Activated T-helper 1 cell treated with anti-CD3 and anti-CD28 coated beads, Interleukin-12 subunit alpha, Interleukin-12 subunit beta, Interleukin-2, Interleukin-4 antibody, amounts not matched to agents 30 ng/mL and 10 ng/mL and 1 ng/mL, durations not matched to agents 14 hours and 24 hours and 36 hours (primary cell): ENCODE results near the gene SLC8A3. TPM values are rescaled to one million over a fixed set of nuclear protein-coding genes. Genes with fewer than 3 reads are reported as not detected.

ENCODE experiments used
- DNase-seq: peaks from one replicate; pipeline ENCODE4 v3.0.0; 2021; ENCODE audit warnings: low spot score
- H3K27ac Mint-ChIP-seq: one replicate; pipeline ENCODE4 v1.8.0; 2021; ENCODE audit warnings: mild to moderate bottlenecking, mixed read lengths
- H3K27me3 Mint-ChIP-seq: one replicate; pipeline ENCODE4 v1.8.0; 2022; ENCODE audit warnings: mild to moderate bottlenecking, moderate library complexity, mixed read lengths; ENCODE audit not compliant: insufficient read depth
- H3K36me3 Mint-ChIP-seq: one replicate; pipeline ENCODE4 v1.8.0; 2021; ENCODE audit warnings: low read depth, mixed read lengths
- H3K4me1 Mint-ChIP-seq: one replicate; pipeline ENCODE4 v1.8.0; 2021; ENCODE audit warnings: low read depth, mixed read lengths
- H3K4me3 Mint-ChIP-seq: one replicate; pipeline ENCODE4 v1.8.0; 2021; ENCODE audit warnings: mild to moderate bottlenecking, moderate library complexity, mixed read lengths
- H3K9me3 Mint-ChIP-seq: one replicate; pipeline ENCODE4 v1.8.0; 2021; ENCODE audit warnings: mixed read lengths
- intact Hi-C: fragments of 100-400 bp; cut with micrococcal nuclease; formaldehyde crosslinking; loops from one replicate; pipeline ENCODE4 v1.15.1; 2024
- total RNA-seq: library from RNA; stranded (reverse); gene quantifications from 2 replicates; pipeline ENCODE4 v1.2.3, GENCODE V29; 2022

The SLC8A3 gene
- total RNA-seq, 1 donor from 2014 or later, result 0.21 TPM

DNA sequence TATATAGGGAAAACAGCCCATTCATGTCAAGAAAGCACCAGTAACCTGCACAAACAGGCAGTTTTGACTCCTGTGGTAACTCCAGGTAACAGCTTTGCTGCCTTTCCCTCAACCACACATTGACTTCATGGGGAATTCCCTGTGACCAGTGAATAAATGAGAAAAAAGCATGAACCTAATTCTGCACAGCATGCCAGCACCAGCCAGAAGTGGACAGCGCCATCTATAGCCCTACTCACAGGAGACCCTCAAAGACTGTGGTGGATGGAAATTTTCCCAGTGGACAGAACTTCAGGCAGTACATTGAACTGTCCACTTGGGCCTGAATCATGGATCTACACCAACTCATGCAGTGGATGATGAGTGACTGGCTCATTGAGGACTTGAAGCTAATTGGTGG, 152.1 kb downstream of the SLC8A3 start:
- Mint-ChIP-seq H3K27ac (no peak overlapping the region), H3K27me3 (peaks cover 10% of the 10 kb centered on the region), H3K36me3 (no peaks in the 10 kb centered on the region), H3K9me3 (no peaks in the 10 kb centered on the region), H3K4me3 (no peak overlapping the region), H3K4me1 (no peaks in the 10 kb centered on the region)
- intact Hi-C loops, result no loop called here
- DNase-seq, result no peak

GRCh38 chr14:70034257-70034656, 154.5 kb downstream of the SLC8A3 start:
- H3K4me1 Mint-ChIP-seq, result no peaks in the 10 kb centered on the region
- intact Hi-C loops, result no loop called here
- no peak for DNase-seq
- H3K9me3 Mint-ChIP-seq, result no peaks in the 10 kb centered on the region
- peaks cover 4% of the 10 kb centered on the region for H3K27me3 Mint-ChIP-seq
- H3K4me3 Mint-ChIP-seq, result no peak overlapping the region
- no peak overlapping the region for H3K27ac Mint-ChIP-seq
- H3K36me3 Mint-ChIP-seq, result no peaks in the 10 kb centered on the region

DNA sequence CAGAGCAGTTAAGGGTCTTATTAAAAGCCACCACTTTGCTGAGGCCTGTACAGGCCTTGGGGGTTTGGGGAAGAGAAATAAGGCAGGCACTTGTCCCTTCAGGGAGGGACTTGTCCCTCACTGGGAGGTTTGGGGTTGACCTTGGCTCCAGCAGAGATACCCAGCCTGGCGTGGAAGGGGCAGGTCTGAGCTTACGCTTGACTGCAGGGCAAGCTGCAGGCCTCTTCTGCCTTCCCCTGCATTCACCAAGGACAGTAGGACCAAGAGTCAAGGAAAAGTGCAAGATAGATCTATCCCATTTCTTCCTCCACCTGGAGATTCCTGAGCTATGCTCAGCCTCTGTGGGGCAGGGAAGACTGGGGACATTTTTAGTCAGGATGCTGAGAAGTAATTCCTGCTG, 155.2 kb downstream of the SLC8A3 start:
- DNase-seq, result no peak
- H3K9me3 Mint-ChIP-seq, result no peaks in the 10 kb centered on the region
- no peaks in the 10 kb centered on the region for H3K36me3 Mint-ChIP-seq
- intact Hi-C loops, result no loop called here
- H3K27me3 Mint-ChIP-seq, result peaks cover 4% of the 10 kb centered on the region
- H3K4me1 Mint-ChIP-seq, result no peaks in the 10 kb centered on the region
- no peak overlapping the region for H3K4me3 Mint-ChIP-seq
- H3K27ac Mint-ChIP-seq, result no peak overlapping the region

- Mint-ChIP-seq H3K36me3 (no peaks in the 10 kb centered on the region), H3K9me3 (no peaks in the 10 kb centered on the region), H3K27ac (no peak overlapping the region), H3K4me3 (no peak overlapping the region), H3K4me1 (no peaks in the 10 kb centered on the region), H3K27me3 (peaks cover 4% of the 10 kb centered on the region)
- intact Hi-C loops, result no loop called here
- no peak for DNase-seq
Measured at GRCh38 chr14:70033116-70033515, 155.6 kb downstream of the SLC8A3 start.

- no peak for DNase-seq
- Mint-ChIP-seq H3K9me3 (no peaks in the 10 kb centered on the region), H3K27ac (no peak overlapping the region), H3K36me3 (no peaks in the 10 kb centered on the region), H3K4me3 (no peak overlapping the region), H3K27me3 (peaks cover 4% of the 10 kb centered on the region), H3K4me1 (no peaks in the 10 kb centered on the region)
- intact Hi-C loops, result no loop called here
Measured at GRCh38 chr14:70032447-70032846, 156.3 kb downstream of the SLC8A3 start.

DNA sequence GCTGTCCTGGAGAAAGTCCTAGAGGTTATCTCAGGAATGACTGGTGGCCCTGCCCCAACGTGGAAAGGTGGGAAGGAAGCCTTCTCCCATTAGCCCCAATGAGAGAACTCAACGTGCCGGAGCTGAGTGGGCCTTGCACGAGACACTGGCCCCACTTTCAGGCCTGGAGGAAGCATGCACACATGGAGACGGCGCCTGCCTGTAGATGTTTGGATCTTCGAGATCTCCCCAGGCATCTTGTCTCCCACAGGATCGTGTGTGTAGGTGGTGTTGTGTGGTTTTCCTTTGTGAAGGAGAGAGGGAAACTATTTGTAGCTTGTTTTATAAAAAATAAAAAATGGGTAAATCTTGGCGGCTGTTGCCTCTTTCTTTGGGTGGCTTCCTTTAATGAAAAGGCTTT, 156.7 kb downstream of the SLC8A3 start:
- Mint-ChIP-seq H3K27ac (no peak overlapping the region), H3K36me3 (no peaks in the 10 kb centered on the region), H3K27me3 (peaks cover 4% of the 10 kb centered on the region), H3K9me3 (no peaks in the 10 kb centered on the region), H3K4me1 (no peaks in the 10 kb centered on the region), H3K4me3 (no peak overlapping the region)
- intact Hi-C loops, result no loop called here
- no peak for DNase-seq

GRCh38 chr14:70029296-70030132, 159.2 kb downstream of the SLC8A3 start:
- Mint-ChIP-seq H3K9me3 (no peaks in the 10 kb centered on the region), H3K4me3 (no peak overlapping the region), H3K36me3 (no peaks in the 10 kb centered on the region), H3K27ac (no peak overlapping the region), H3K27me3 (no peaks in the 10 kb centered on the region), H3K4me1 (no peaks in the 10 kb centered on the region)
- no peak for DNase-seq
- intact Hi-C loops, result loop anchor here (2.0 to 5.0 kb wide), 3 partner anchors 45 to 299 kb away; partner anchors contain the start of gene SMOC1

DNA sequence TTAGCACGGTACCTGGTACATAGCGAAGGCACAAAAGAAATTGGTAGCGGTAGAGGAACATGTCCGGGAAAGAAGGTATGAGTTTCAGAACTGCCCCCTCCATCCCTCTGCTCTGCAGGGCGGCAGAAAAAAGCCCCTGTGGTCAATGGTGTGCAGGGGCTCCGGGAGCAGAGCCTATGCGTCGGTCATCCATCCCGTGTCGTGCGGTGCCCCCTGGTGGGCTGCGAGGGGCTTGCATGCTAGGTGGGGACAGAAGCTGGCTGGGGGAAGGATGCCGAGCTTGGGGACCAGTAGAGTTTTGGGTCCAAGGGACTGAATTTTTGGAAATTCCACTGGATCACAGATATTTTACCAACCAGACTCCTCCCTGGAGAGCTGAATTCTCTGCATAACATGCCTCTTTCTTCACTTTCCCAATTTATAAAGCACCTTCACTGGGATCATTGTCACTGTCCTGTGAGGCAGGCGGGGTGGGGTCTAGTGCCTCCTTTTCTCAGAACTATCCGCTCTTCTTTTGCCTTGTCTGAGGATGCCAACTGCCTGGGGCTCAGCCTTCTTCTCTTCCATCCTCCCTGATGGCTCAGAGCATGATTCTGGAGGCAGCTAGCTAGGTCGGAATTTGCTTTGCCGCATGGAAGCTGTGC, 160.8 kb downstream of the SLC8A3 start:
- H3K27me3 Mint-ChIP-seq, result no peaks in the 10 kb centered on the region
- DNase-seq, result peak; percentile 45
- H3K9me3 Mint-ChIP-seq, result no peaks in the 10 kb centered on the region
- intact Hi-C loops, result loop anchor here (1.0 to 5.0 kb wide), 5 partner anchors 47 to 443 kb away; partner anchors contain the start of gene SMOC1
- no peaks in the 10 kb centered on the region for H3K36me3 Mint-ChIP-seq
- H3K4me3 Mint-ChIP-seq, result no peak overlapping the region
- no peak overlapping the region for H3K27ac Mint-ChIP-seq
- no peaks in the 10 kb centered on the region for H3K4me1 Mint-ChIP-seq

DNA sequence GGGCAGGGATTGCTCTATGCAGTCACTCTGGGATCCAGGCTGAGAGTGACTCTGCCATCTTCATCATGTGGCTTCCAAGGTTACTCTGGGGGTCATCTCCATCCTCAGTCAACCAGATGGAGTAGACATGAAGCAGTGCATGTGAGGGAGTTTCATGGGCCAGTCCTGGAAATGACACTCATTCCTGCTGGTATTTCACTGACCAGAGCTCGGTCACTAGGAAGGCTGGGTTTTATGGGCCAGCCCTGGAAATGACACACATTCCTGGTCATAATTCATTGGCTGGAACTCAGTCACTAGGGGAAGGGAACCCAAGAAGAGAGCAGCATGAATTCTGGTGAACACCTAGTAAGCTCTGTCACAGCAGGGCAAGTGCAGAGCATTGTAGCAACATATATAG, 164.9 kb downstream of the SLC8A3 start:
- intact Hi-C loops, result no loop called here
- Mint-ChIP-seq H3K36me3 (no peaks in the 10 kb centered on the region), H3K4me1 (peaks cover 10% of the 10 kb centered on the region), H3K27ac (no peak overlapping the region), H3K4me3 (no peak overlapping the region), H3K27me3 (peaks cover 5% of the 10 kb centered on the region), H3K9me3 (no peaks in the 10 kb centered on the region)
- no peak for DNase-seq

DNA sequence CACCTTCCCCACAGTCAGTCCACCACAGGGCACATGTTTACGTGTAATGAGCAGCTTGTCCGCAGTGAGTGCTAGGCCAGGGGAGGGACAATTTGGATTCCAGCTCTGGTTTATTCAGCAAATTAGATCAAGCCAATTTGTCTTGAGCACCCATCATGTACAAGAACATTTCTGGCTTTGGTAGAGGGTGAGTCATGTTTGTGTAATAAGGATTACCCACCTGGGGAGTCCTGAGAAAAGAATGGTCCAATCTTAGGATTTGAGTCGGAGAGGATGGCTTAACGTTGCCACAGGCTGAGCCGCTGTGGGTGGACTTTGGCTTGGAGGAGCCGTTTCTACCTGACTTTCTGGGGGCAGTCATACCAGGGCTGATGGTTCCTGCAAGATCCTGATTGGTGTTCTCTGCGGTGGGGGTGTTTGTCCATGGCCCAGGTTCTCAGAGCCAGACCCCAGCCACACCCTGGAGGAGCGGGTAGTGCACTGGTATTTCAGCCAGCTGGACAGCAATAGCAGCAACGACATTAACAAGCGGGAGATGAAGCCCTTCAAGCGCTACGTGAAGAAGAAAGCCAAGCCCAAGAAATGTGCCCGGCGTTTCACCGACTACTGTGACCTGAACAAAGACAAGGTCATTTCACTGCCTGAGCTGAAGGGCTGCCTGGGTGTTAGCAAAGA, 165.8 kb downstream of the SLC8A3 start:
- no peak for DNase-seq
- Mint-ChIP-seq H3K4me1 (peaks cover 20% of the 10 kb centered on the region), H3K27ac (no peak overlapping the region), H3K4me3 (no peak overlapping the region), H3K9me3 (no peaks in the 10 kb centered on the region), H3K36me3 (no peaks in the 10 kb centered on the region), H3K27me3 (peaks cover 5% of the 10 kb centered on the region)
- intact Hi-C loops, result no loop called here

DNA sequence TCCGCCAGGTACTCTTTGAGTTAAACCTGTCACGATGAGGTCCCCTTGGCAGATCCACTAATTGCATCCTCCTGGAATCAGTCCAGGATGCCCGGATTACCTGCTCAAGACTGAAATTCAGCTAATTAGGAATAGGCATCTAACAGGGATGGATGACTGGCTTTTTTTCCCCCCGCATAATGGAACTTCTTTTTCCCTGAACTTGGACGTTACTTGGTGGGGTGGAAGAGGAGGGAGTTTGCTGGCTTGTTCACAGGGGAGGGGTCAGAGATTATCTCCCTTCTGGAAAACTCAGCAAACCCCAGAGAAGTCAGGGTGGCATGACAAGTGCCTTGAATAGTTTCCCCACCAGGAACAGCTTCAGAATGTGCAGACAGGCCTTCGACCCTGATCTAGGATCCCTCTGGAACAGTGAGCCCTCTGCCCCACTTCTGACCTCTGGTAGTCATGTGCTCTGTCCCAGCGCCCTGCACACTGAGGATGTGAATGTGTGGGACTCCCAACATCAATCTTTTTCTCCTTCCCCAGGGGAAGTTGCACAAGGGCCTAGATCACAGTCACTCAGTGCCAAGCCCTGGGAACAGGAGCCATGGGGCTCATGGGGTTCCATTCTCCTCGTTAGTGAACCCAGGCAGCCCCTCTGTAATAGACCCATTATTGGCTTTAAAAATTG, 167.1 kb downstream of the SLC8A3 start:
- H3K9me3 Mint-ChIP-seq, result no peaks in the 10 kb centered on the region
- no peak overlapping the region for H3K27ac Mint-ChIP-seq
- H3K36me3 Mint-ChIP-seq, result no peaks in the 10 kb centered on the region
- H3K27me3 Mint-ChIP-seq, result peaks cover 5% of the 10 kb centered on the region
- intact Hi-C loops, result no loop called here
- no peak for DNase-seq
- no peak overlapping the region for H3K4me3 Mint-ChIP-seq
- peaks cover 25% of the 10 kb centered on the region for H3K4me1 Mint-ChIP-seq

- no peaks in the 10 kb centered on the region for H3K9me3 Mint-ChIP-seq
- DNase-seq, result no peak
- no peaks in the 10 kb centered on the region for H3K36me3 Mint-ChIP-seq
- peaks cover 5% of the 10 kb centered on the region for H3K27me3 Mint-ChIP-seq
- no peak overlapping the region for H3K4me3 Mint-ChIP-seq
- H3K4me1 Mint-ChIP-seq, result peaks cover 25% of the 10 kb centered on the region
- intact Hi-C loops, result no loop called here
- H3K27ac Mint-ChIP-seq, result no peak overlapping the region
Measured at GRCh38 chr14:70020352-70021170, 168.2 kb downstream of the SLC8A3 start.
